Body of pancreas (tissue), 4 donors: Measurements from ENCODE around the gene PTDSS2.

Experiments
- CTCF ChIP-seq, 7 experiments: fragments of 450-650 bp in 4 of 7; fragments of 200-600 bp in 3 of 7; sonication (generic) in 3 of 7; IDR thresholded peaks; one replicate each; pipeline ENCODE4 v1.5.1; 2016 to 2019; ENCODE audit warnings: antibody characterized with exemption in 7 of 7
- POLR2A ChIP-seq, 3 donors: fragments of 450-650 bp; IDR thresholded peaks; one replicate each; pipeline ENCODE4 v1.6.1; 2016; ENCODE audit warnings: antibody characterized with exemption in 3 of 3, mild to moderate bottlenecking in 2 of 3

GRCh38 chr11:504053-504993 lies 54.2 kb downstream of the PTDSS2 start:
- TF ChIP-seq CTCF (IDR thresholded peaks at IDR 0.05) (no peak), POLR2A (IDR thresholded peaks at IDR 0.05) (no peak)
